ENCODE data around the gene RPL37. TPM values are rescaled to one million over a fixed set of nuclear protein-coding genes. Genes with fewer than 3 reads are reported as not detected.

The RPL37 gene
- total and polyA plus RNA-seq, 9 of the 15 experiments (the other 6 are each of a cell fraction or from before 2014, with no cell fraction given) = 2,342 to 7,963 (median 4,091) TPM

GRCh38 chr5:40797273-40798011, 37.6 kb downstream of the RPL37 start (continued):
- TF ChIP-seq UBTF (IDR thresholded peaks at IDR 0.05; ENCODE audit: borderline replicate concordance in 1 of 2, low read depth in 2 of 2, low read length in 2 of 2) (peak; percentile 30 to 62; a peak in 1 of 4 replicates), RBM15 (IDR thresholded peaks at IDR 0.05; ENCODE audit: insufficient read depth, low read length) (no peak), ZBTB40 (IDR thresholded peaks at IDR 0.05) (peak; percentile 30; the same call in 1 of the 2 replicates), ZBTB40 (CRISPR knock-in tag; IDR thresholded peaks at IDR 0.05) (no peak), CCNT2 (IDR thresholded peaks at IDR 0.05; ENCODE audit: borderline replicate concordance, extremely low read depth, insufficient read length, low read depth, low read length) (peak; percentile 24), CHD1 (IDR thresholded peaks at IDR 0.05; ENCODE audit: low read length) (peak; percentile 93), SAP30 (IDR thresholded peaks at IDR 0.05; ENCODE audit: borderline replicate concordance, insufficient read depth, low read depth, low read length, poor library complexity, severe bottlenecking) (peak; percentile 5), TCF7 (IDR thresholded peaks at IDR 0.05; ENCODE audit: borderline replicate concordance) (no peak), CTCFL (IDR thresholded peaks at IDR 0.05; ENCODE audit: borderline replicate concordance, insufficient read depth, low read depth, low read length, poor library complexity, severe bottlenecking) (peak; percentile 18), RBM17 (IDR thresholded peaks at IDR 0.05; ENCODE audit: borderline replicate concordance, low read depth, low read length) (no peak)
